ENCODE measurements around the gene ZNF497. TPM values are rescaled to one million over a fixed set of nuclear protein-coding genes. Genes with fewer than 3 reads are reported as not detected.

The ZNF497 gene
- total and polyA plus RNA-seq, 9 of the 15 experiments (the other 6 are each of a cell fraction or from before 2014, with no cell fraction given) = 0.06 to 0.98 (median 0.44) TPM; not detected in 1

DNA sequence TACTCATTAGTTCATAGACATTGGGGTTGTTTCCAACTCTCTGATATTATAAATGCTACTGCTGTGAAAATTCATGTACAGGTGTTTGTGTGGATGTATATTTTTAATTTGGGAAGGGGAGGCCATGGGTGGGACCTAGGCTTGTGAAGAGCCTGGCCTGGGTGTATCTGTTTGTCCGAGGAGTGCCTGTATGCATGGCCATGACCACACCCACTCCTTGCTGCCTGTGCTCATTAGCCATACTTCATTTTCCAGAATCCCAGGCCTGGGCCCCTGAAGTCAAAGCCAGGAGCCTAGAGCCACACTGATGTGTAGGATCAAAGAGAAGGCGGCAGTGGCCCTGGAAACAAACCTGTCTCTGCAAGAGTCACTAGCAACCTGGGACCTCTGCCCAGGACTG lies 47.0 kb downstream of the ZNF497 start (continued):
- TF ChIP-seq ETS1 (conservative IDR thresholded peaks at IDR 0.05; ENCODE audit: control insufficient read depth, low read depth, low read length) (no peak), TCF7 (IDR thresholded peaks at IDR 0.05; ENCODE audit: borderline replicate concordance) (no peak), ZNF12 (CRISPR knock-in tag; IDR thresholded peaks at IDR 0.05) (no peak)
- TF ChIP-seq, protein P1, sequence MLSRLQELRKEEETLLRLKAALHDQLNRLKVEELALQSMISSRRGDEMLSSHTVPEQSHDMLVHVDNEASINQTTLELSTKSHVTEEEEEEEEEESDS (CRISPR knock-in tag; IDR thresholded peaks at IDR 0.05) = no peak

GRCh38 chr19:58311345-58311865 lies 51.1 kb downstream of the ZNF497 start:
- intact Hi-C loops (cut with micrococcal nuclease) (no loop called here), in situ Hi-C loops (cut with MboI) (no loop called here)
- H3K9me3 ChIP-seq (replicated peaks; ENCODE audit: control insufficient read depth, insufficient read depth, low read depth, low read length) = peaks cover 8% of the 10 kb centered on the region
- WGBS (ENCODE audit: insufficient coverage, low coverage, missing lambda C conversion rate) = 94% methylated on average over 7 of the region's 7 CpGs
- DNase-seq (ENCODE audit: extremely low read depth in 1 of 4, low spot score in 3 of 4) = no peak
- BruUV-seq (replicated peaks) = no TSS peak
- no peaks in the 10 kb centered on the region for H3K9me1 ChIP-seq (ENCODE audit: control insufficient read depth, insufficient read depth, low read length)
- no peak overlapping the region for H2AFZ ChIP-seq (ENCODE audit: low read depth, low read length)
- H3K79me2 ChIP-seq (ENCODE audit: control insufficient read depth, insufficient read depth, low read length) = peaks cover 23% of the 10 kb centered on the region
- H3K27ac ChIP-seq (ENCODE audit: extremely low read depth, low read depth, low read length) = no peak overlapping the region
- no peak overlapping the region for H3K9ac ChIP-seq (ENCODE audit: insufficient read depth in 1 of 2, low read depth in 2 of 2, low read length in 2 of 2)
- H3K4me3 ChIP-seq = no peak overlapping the region
- H3K36me3 ChIP-seq (ENCODE audit: control insufficient read depth, insufficient read depth, low read length) = peaks cover 81% of the 10 kb centered on the region
- ChIA-PET POLR2A (no interaction called here), CTCF (ENCODE audit: low intra/inter-chr PET ratio) (no interaction called here)
- no peak for ATAC-seq
- H4K20me1 ChIP-seq (replicated peaks; ENCODE audit: control insufficient read depth, insufficient read depth, low read length) = no peaks in the 10 kb centered on the region
- H3K4me1 ChIP-seq (replicated peaks in 1 of 2; ENCODE audit: control insufficient read depth in 2 of 2, insufficient read depth in 2 of 2, low read length in 2 of 2) = 0 out of 5 replicates have a peak, but pooled peaks cover 0 to under 1% of the 10 kb centered on the region in 2 experiments
- no peaks in the 10 kb centered on the region for H3K27me3 ChIP-seq (ENCODE audit: control insufficient read depth in 2 of 2, insufficient read depth in 2 of 2, low read length in 2 of 2)
- no peak for FAIRE-seq
- H3K4me2 ChIP-seq (ENCODE audit: insufficient read depth, low read length) = no peak overlapping the region
- TF ChIP-seq PCBP2 (IDR thresholded peaks at IDR 0.05; ENCODE audit: low read depth, low read length, poor library complexity, severe bottlenecking) (no peak), MBD2 (IDR thresholded peaks at IDR 0.05; ENCODE audit: borderline replicate concordance, low read depth) (no peak), ZSCAN32 (CRISPR knock-in tag; IDR thresholded peaks at IDR 0.05) (no peak), ELK3 (CRISPR knock-in tag; IDR thresholded peaks at IDR 0.05) (no peak), KHSRP (IDR thresholded peaks at IDR 0.05) (no peak), NCOA6 (IDR thresholded peaks at IDR 0.05) (no peak)

Measured in K562 (cell line).